GM12878 (cell line): ENCODE data around the gene CARD14. TPM values are rescaled to one million over a fixed set of nuclear protein-coding genes. Genes with fewer than 3 reads are reported as not detected.

Experiments
- ATAC-seq: fragments of 200-7000 bp; cut with Tn5 transposase; 3 replicates; pipeline ENCODE4 v1.9.1; 2020; ENCODE audit warnings: mild to moderate bottlenecking, moderate library complexity
- BruUV-seq: library from RNA; stranded (reverse); fragments of 400-500 nt; replicated peaks from 2 replicates; lab custom pipeline; 2021; lab: Mats Ljungman, UMichigan
- CTCF ChIA-PET: fragments of 300-600 bp; sonication (Branson Sonifier 250); formaldehyde crosslinking; extraction: SDS; loops from one replicate; lab custom pipeline; 2021; ENCODE audit warnings: inconsistent platforms; lab: Yijun Ruan, JAX
- POLR2A ChIA-PET: fragments of 350-600 bp; formaldehyde crosslinking; extraction: SDS; loops from one replicate; lab custom pipeline; 2021; ENCODE audit warnings: inconsistent platforms; lab: Charles Lee
- RAD21 ChIA-PET: fragments of 300-600 bp; sonication (Branson Sonifier 250); formaldehyde crosslinking; loops from one replicate; lab custom pipeline; 2023; ENCODE audit warnings: antibody characterized with exemption; ENCODE audit not compliant: unreplicated experiment; lab: Charles Lee
- SMC1A ChIA-PET: fragments of 300-600 bp; sonication (Branson Sonifier 250); formaldehyde crosslinking; loops from one replicate; lab custom pipeline; 2023; ENCODE audit not compliant: unreplicated experiment, uncharacterized antibody; lab: Charles Lee
- DNase-seq: peaks from one replicate; pipeline ENCODE4 v3.0.0-alpha.2; 2011; ENCODE audit warnings: low read depth, low spot score
- FAIRE-seq: peaks from 3 replicates; lab custom pipeline; 2011; peaks lifted over from hg19 to GRCh38; lab: Jason Lieb, UNC
- H2AFZ ChIP-seq: 2 replicates; pipeline ENCODE4 v1.6.0; 2011; ENCODE audit warnings: low read depth, low read length, control low read depth; ENCODE audit not compliant: control insufficient read depth
- H3K27ac ChIP-seq: 2 replicates; pipeline ENCODE4 v1.5.1; 2011; ENCODE audit warnings: control low read depth; ENCODE audit not compliant: control insufficient read depth, insufficient read depth
- H3K27me3 ChIP-seq, 2 experiments: replicated peaks in 1 of 2; 2 replicates each; pipeline versions ENCODE4 v1.6.0 to v1.6.1; 2011; ENCODE audit warnings: low read length in 1 of 2; ENCODE audit not compliant: control insufficient read depth in 2 of 2, insufficient read depth in 2 of 2
- H3K36me3 ChIP-seq, 2 experiments: 2 replicates each; pipeline ENCODE4 v1.5.1; 2011; ENCODE audit warnings: low read length in 1 of 2; ENCODE audit not compliant: control insufficient read depth in 2 of 2, insufficient read depth in 2 of 2
- H3K4me1 ChIP-seq: 2 replicates; pipeline ENCODE4 v1.6.1; 2011; ENCODE audit warnings: mild to moderate bottlenecking, low read length, moderate library complexity, mixed read lengths; ENCODE audit not compliant: control insufficient read depth, insufficient read depth
- H3K4me2 ChIP-seq: 2 replicates; pipeline ENCODE4 v1.6.0; 2011; ENCODE audit warnings: control low read depth; ENCODE audit not compliant: control insufficient read depth, insufficient read depth
- H3K4me3 ChIP-seq: fragments of 200-600 bp; sonication (generic); 2 replicates; pipeline ENCODE4 v1.5.1; 2016
- H3K79me2 ChIP-seq: 2 replicates; pipeline ENCODE4 v1.6.0; 2011; ENCODE audit warnings: low read length; ENCODE audit not compliant: control insufficient read depth, insufficient read depth
- H3K9ac ChIP-seq: 2 replicates; pipeline ENCODE4 v1.8.0; 2011; ENCODE audit warnings: low read length, control low read depth, mixed read lengths; ENCODE audit not compliant: control insufficient read depth, insufficient read depth
- H3K9me3 ChIP-seq: replicated peaks from 3 replicates; pipeline ENCODE4 v1.5.1; 2011; ENCODE audit warnings: mild to moderate bottlenecking, low read length; ENCODE audit not compliant: control insufficient read depth, insufficient read depth
- H4K20me1 ChIP-seq: 2 replicates; pipeline ENCODE4 v1.6.0; 2011; ENCODE audit not compliant: control insufficient read depth, insufficient read depth
- ASH2L ChIP-seq: fragments of 300-600, 200-600 bp; sonication (generic); IDR thresholded peaks from 2 replicates; pipeline ENCODE4 v1.6.1; 2017; ENCODE audit warnings: low read depth, mild to moderate bottlenecking, borderline replicate concordance
- HCFC1 ChIP-seq: fragments of 150-350 bp; IDR thresholded peaks from 2 replicates; pipeline ENCODE4 v1.6.1; 2014; ENCODE audit warnings: low read length
- WGBS: methylation state at CpG from one replicate; pipeline ENCODE4 v1.1.6; 2016; ENCODE audit warnings: low lambda C conversion rate; ENCODE audit not compliant: insufficient replicate concordance, insufficient coverage; ENCODE audit errors: missing lambda C conversion rate; 5-methylcytosine and 5-hydroxymethylcytosine counted together
- in situ Hi-C: fragments of 300-500 bp; cut with MboI; formaldehyde crosslinking; loops from 9 replicates; pipeline ENCODE4 v1.14.3; 2018; ENCODE audit warnings: mixed read lengths
- intact Hi-C: fragments of 100-400 bp; cut with micrococcal nuclease; formaldehyde crosslinking; loops from one replicate; pipeline ENCODE4 v1.14.2; 2022; ENCODE audit not compliant: unreplicated experiment
- polyA plus RNA-seq, 11 experiments: library from polyadenylated mRNA; depleted of rRNA in 4 of 11; unstranded in 6 of 11; stranded (reverse) in 5 of 11; fragments of >200 nt; fragmentation: Nextera tagmentation in 4 of 11; fragmentation: Illumina TruSeq in 1 of 11; extraction: Ambion mirVana in 4 of 11; extraction: Trizol in 1 of 11; gene quantifications; 1 replicate in 1 of 11; 2 replicates in 10 of 11; pipeline versions ENCODE4 v1.2.1 to v1.2.3, GENCODE V29; 2011 to 2016; ENCODE audit warnings: inconsistent platforms in 2 of 11, missing spikeins in 2 of 11, low read depth in 1 of 11
- total RNA-seq, 4 experiments: library from RNA; depleted of rRNA in 3 of 4; stranded (reverse); fragments of >200 nt in 3 of 4; fragmentation: Illumina TruSeq in 1 of 4; extraction: Trizol in 1 of 4; gene quantifications; 2 replicates each; pipeline versions ENCODE4 v1.2.1 to v1.2.3, GENCODE V29; 2013 to 2021
- TF ChIP-seq, protein P1 (sequence below): fragments of 450-650 bp; IDR thresholded peaks from 2 replicates; pipeline ENCODE4 v1.6.1; 2017; ENCODE audit warnings: borderline replicate concordance
- TF ChIP-seq, protein P2 (sequence below): fragments of 450-650 bp; IDR thresholded peaks from 2 replicates; pipeline ENCODE4 v1.6.1; 2016; ENCODE audit warnings: mild to moderate bottlenecking
- TF ChIP-seq, protein P3 (sequence below): IDR thresholded peaks from 2 replicates; pipeline ENCODE4 v1.6.1; 2011; ENCODE audit warnings: borderline replicate concordance, low read depth, mild to moderate bottlenecking, moderate library complexity, low read length; ENCODE audit not compliant: insufficient read depth, poor library complexity, severe bottlenecking

Gene CARD14
- total and polyA plus RNA-seq, 10 of the 15 experiments (the other 5 are each of a cell fraction or from before 2014, with no cell fraction given), result 0.08 to 0.15 TPM; not detected in 8

DNA sequence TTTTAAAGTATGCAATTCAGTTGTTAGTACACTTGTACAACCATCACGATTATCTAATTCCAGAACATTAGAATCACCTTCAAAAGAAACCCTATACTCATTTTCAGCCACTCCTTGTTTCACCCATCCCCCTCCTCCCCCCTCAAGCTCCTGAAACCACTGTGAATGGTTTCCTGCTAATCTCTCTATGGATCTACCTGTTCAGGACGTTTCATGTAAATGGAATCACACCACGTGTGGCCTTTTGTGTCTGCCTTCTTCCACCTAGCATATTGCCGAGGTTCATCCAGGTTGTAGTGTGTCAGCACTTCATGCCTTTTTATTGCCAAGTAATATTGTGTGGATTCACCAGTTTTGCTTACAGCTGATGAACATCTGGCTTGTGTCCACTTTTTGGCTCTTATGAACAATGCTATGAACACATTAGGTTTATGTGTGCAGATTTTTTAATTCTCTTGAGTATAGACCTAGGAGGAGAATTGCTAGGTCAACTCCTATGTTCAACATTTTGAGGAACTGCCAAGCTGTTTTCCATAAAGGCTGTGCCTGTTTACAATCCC lies 40.7 kb upstream of the CARD14 start (continued):
- TF ChIP-seq, protein P1, sequence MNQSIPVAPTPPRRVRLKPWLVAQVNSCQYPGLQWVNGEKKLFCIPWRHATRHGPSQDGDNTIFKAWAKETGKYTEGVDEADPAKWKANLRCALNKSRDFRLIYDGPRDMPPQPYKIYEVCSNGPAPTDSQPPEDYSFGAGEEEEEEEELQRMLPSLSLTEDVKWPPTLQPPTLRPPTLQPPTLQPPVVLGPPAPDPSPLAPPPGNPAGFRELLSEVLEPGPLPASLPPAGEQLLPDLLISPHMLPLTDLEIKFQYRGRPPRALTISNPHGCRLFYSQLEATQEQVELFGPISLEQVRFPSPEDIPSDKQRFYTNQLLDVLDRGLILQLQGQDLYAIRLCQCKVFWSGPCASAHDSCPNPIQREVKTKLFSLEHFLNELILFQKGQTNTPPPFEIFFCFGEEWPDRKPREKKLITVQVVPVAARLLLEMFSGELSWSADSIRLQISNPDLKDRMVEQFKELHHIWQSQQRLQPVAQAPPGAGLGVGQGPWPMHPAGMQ, result no peak

DNA sequence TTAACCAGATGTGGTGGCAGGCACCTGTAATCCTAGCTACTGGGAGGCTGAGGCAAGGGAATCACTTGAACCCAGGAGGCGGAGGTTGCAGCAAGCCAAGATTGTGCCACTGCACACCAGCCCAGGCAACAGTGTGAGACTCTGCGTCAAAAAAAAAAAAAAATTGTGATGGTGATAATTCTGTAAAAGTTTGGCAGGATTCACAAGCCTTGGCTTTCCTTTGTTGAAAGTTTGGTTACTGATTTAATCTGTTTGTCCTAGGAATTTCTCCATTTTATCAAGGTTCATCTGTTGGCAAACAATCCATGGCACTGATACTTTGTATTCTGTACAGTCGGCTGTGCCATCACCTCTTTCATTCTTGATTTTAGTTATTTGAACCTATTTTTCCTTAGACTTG lies 38.8 kb upstream of the CARD14 start:
- Histone ChIP-seq H3K79me2 (no peaks in the 10 kb centered on the region), H3K36me3 (peaks cover 2 to 17% of the 10 kb centered on the region in 2 experiments), H2AFZ (no peak overlapping the region), H3K4me3 (no peak overlapping the region), H3K4me2 (no peak overlapping the region), H3K9me3 (no peaks in the 10 kb centered on the region), H3K9ac (no peak overlapping the region), H3K27me3 (no peaks in the 10 kb centered on the region; a peak in 1 of 4 replicates), H4K20me1 (no peaks in the 10 kb centered on the region), H3K27ac (no peak overlapping the region), H3K4me1 (no peaks in the 10 kb centered on the region)
- no peak for TF ChIP-seq HCFC1
- TF ChIP-seq ASH2L, result no peak
- TF ChIP-seq, protein P2, sequence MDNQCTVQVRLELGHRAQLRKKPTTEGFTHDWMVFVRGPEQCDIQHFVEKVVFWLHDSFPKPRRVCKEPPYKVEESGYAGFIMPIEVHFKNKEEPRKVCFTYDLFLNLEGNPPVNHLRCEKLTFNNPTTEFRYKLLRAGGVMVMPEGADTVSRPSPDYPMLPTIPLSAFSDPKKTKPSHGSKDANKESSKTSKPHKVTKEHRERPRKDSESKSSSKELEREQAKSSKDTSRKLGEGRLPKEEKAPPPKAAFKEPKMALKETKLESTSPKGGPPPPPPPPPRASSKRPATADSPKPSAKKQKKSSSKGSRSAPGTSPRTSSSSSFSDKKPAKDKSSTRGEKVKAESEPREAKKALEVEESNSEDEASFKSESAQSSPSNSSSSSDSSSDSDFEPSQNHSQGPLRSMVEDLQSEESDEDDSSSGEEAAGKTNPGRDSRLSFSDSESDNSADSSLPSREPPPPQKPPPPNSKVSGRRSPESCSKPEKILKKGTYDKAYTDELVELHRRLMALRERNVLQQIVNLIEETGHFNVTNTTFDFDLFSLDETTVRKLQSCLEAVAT, result no peak
- TF ChIP-seq, protein P3, sequence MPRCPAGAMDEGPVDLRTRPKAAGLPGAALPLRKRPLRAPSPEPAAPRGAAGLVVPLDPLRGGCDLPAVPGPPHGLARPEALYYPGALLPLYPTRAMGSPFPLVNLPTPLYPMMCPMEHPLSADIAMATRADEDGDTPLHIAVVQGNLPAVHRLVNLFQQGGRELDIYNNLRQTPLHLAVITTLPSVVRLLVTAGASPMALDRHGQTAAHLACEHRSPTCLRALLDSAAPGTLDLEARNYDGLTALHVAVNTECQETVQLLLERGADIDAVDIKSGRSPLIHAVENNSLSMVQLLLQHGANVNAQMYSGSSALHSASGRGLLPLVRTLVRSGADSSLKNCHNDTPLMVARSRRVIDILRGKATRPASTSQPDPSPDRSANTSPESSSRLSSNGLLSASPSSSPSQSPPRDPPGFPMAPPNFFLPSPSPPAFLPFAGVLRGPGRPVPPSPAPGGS, result no peak
- intact Hi-C loops, result no loop called here
- no TSS peak for BruUV-seq
- ATAC-seq (no peak), DNase-seq (no peak), FAIRE-seq (no peak)
- ChIA-PET CTCF (no interaction called here), POLR2A (interaction anchor here (0.7 kb wide), 1 partner anchor 50 kb away, joined by 3 read pairs; no protein-coding TSS in a partner anchor), RAD21 (no interaction called here), SMC1A (interaction anchor here (0.6 to 1.3 kb wide), 2 partner anchors 11 to 13 kb away, joined by 3 to 4 read pairs; no protein-coding TSS in a partner anchor)
- in situ Hi-C loops, result no loop called here
- 100% methylated on average over 3 of the region's 3 CpGs for WGBS
